K562 (cell line): ENCODE measurements around the gene RBPMS2. TPM values are rescaled to one million over a fixed set of nuclear protein-coding genes. Genes with fewer than 3 reads are reported as not detected.

Experiments used
- ATAC-seq: fragments of 200-7000 bp; cut with Tn5 transposase; 3 replicates; pipeline ENCODE4 v1.9.1; 2020; ENCODE audit warnings: moderate library complexity
- BruUV-seq: library from RNA; stranded (reverse); fragments of 400-500 nt; replicated peaks from 2 replicates; lab custom pipeline; 2021; lab: Mats Ljungman, UMichigan
- CTCF ChIA-PET: fragments of 300-600 bp; formaldehyde crosslinking; extraction: SDS; loops from one replicate; lab custom pipeline; 2021; ENCODE audit warnings: low intra/inter-chr PET ratio; lab: Yijun Ruan, JAX
- POLR2A ChIA-PET: fragments of 300-600, 350-650 bp; sonication (Branson Sonifier 250); formaldehyde crosslinking; extraction: SDS; loops from one replicate; lab custom pipeline; 2021; ENCODE audit warnings: antibody characterized with exemption, inconsistent platforms; lab: Yijun Ruan, JAX
- DNase-seq, 4 experiments: peaks; one replicate each; pipeline versions ENCODE4 v3.0.0 to v3.0.0-alpha.2; 2011 to 2018; ENCODE audit warnings: low spot score in 3 of 4, mixed read lengths in 3 of 4; ENCODE audit errors: extremely low read depth in 1 of 4
- FAIRE-seq: peaks from 2 replicates; lab custom pipeline; 2011; peaks lifted over from hg19 to GRCh38; lab: Jason Lieb, UNC
- H2AFZ ChIP-seq: 2 replicates; pipeline ENCODE4 v1.6.0; 2011; ENCODE audit warnings: low read depth, low read length, control low read depth, inconsistent platforms
- H3K27ac ChIP-seq: fragments of 200-600 bp; 3 replicates; pipeline ENCODE4 v1.8.0; 2011; ENCODE audit warnings: low read depth, mild to moderate bottlenecking, control low read depth, inconsistent platforms, low read length, moderate library complexity, mixed read lengths; ENCODE audit errors: extremely low read depth
- H3K27me3 ChIP-seq, 2 experiments: fragments of 300-600 bp in 1 of 2; 2 replicates in 1 of 2; 3 replicates in 1 of 2; pipeline versions ENCODE4 v1.6.0 to v1.8.0; 2011; ENCODE audit warnings: inconsistent platforms in 2 of 2, low read length in 2 of 2, mild to moderate bottlenecking in 1 of 2, mixed read lengths in 1 of 2, moderate library complexity in 1 of 2; ENCODE audit not compliant: control insufficient read depth in 2 of 2, insufficient read depth in 2 of 2
- H3K36me3 ChIP-seq: fragments of 300-600 bp; 3 replicates; pipeline ENCODE4 v1.8.0; 2011; ENCODE audit warnings: mild to moderate bottlenecking, low read length, inconsistent platforms; ENCODE audit not compliant: control insufficient read depth, insufficient read depth
- H3K4me1 ChIP-seq, 2 experiments: fragments of 200-600 bp in 1 of 2; replicated peaks in 1 of 2; 2 replicates in 1 of 2; 3 replicates in 1 of 2; pipeline versions ENCODE4 v1.5.1 to v1.8.0; 2011; ENCODE audit warnings: inconsistent platforms in 2 of 2, low read length in 2 of 2, mild to moderate bottlenecking in 1 of 2, mixed read lengths in 1 of 2, moderate library complexity in 1 of 2; ENCODE audit not compliant: control insufficient read depth in 2 of 2, insufficient read depth in 2 of 2
- H3K4me2 ChIP-seq: 2 replicates; pipeline ENCODE4 v1.6.1; 2011; ENCODE audit warnings: low read length, control low read depth, inconsistent platforms, mixed read lengths; ENCODE audit not compliant: insufficient read depth
- H3K4me3 ChIP-seq: fragments of 200-600 bp; sonication (generic), shearing (Covaris generic); 2 replicates; pipeline ENCODE4 v1.5.1; 2016; ENCODE audit warnings: control low read depth, inconsistent platforms
- H3K79me2 ChIP-seq: fragments of 200-600 bp; 3 replicates; pipeline ENCODE4 v1.8.0; 2011; ENCODE audit warnings: low read length, inconsistent platforms; ENCODE audit not compliant: control insufficient read depth, insufficient read depth
- H3K9ac ChIP-seq, 2 experiments: 2 replicates each; pipeline versions ENCODE4 v1.6.0 to v1.6.1; 2011; ENCODE audit warnings: low read depth in 2 of 2, low read length in 2 of 2, control low read depth in 1 of 2, inconsistent platforms in 1 of 2, mild to moderate bottlenecking in 1 of 2, mixed read lengths in 1 of 2; ENCODE audit not compliant: insufficient read depth in 1 of 2
- H3K9me1 ChIP-seq: one replicate; pipeline ENCODE4 v1.6.0; 2011; ENCODE audit warnings: inconsistent platforms, mild to moderate bottlenecking, low read length, moderate library complexity; ENCODE audit not compliant: control insufficient read depth, insufficient read depth
- H3K9me3 ChIP-seq: replicated peaks from 2 replicates; pipeline ENCODE4 v1.5.1; 2011; ENCODE audit warnings: low read depth, low read length, inconsistent platforms; ENCODE audit not compliant: control insufficient read depth, insufficient read depth
- H4K20me1 ChIP-seq: replicated peaks from 2 replicates; pipeline ENCODE4 v1.6.1; 2011; ENCODE audit warnings: low read length, inconsistent platforms, mixed read lengths; ENCODE audit not compliant: control insufficient read depth, insufficient read depth
- ETS1 ChIP-seq: conservative IDR thresholded peaks from 2 replicates; pipeline ENCODE4 v1.6.1; 2011; ENCODE audit warnings: low read depth, mild to moderate bottlenecking, low read length; ENCODE audit not compliant: control insufficient read depth
- WGBS: fragments of 100-300 bp; shearing (Covaris generic); methylation state at CpG from one replicate; pipeline ENCODE4 v1.1.6; 2016; ENCODE audit warnings: low coverage, mixed read lengths; ENCODE audit not compliant: insufficient coverage; ENCODE audit errors: missing lambda C conversion rate; 5-methylcytosine and 5-hydroxymethylcytosine counted together
- in situ Hi-C: fragments of 300-500 bp; cut with MboI; formaldehyde crosslinking; loops from 4 replicates; pipeline ENCODE4 v1.15.0; 2018; ENCODE audit warnings: inconsistent platforms, mixed read lengths
- intact Hi-C: fragments of 100-400 bp; cut with micrococcal nuclease; formaldehyde crosslinking; loops from 2 replicates; pipeline ENCODE4 v1.14.2; 2022
- polyA plus RNA-seq, 8 experiments: library from polyadenylated mRNA; depleted of rRNA in 4 of 8; stranded (reverse) in 5 of 8; unstranded in 3 of 8; fragments of >200 nt; fragmentation: Nextera tagmentation in 2 of 8; fragmentation: Illumina TruSeq in 1 of 8; extraction: Ambion mirVana in 2 of 8; extraction: Trizol in 1 of 8; gene quantifications; 2 replicates each; pipeline versions ENCODE4 v1.2.1 to v1.2.3, GENCODE V29; 2011 to 2014; ENCODE audit warnings: inconsistent platforms in 1 of 8, missing spikeins in 1 of 8
- total RNA-seq, 7 experiments: library from RNA; depleted of rRNA in 6 of 7; stranded (reverse); fragments of >200 nt in 6 of 7; fragmentation: Illumina TruSeq in 2 of 7; extraction: Trizol in 2 of 7; gene quantifications; 2 replicates each; pipeline versions ENCODE4 v1.2.1 to v1.2.3, GENCODE V29; 2011 to 2021; ENCODE audit warnings: low replicate concordance in 1 of 7

RBPMS2 gene
- total and polyA plus RNA-seq, 9 of the 15 experiments (the other 6 are each of a cell fraction or from before 2014, with no cell fraction given): 0.11 to 2.6 (median 0.37) TPM; not detected in 1

GRCh38 chr15:64807751-64808222 lies 32.4 kb upstream of the RBPMS2 start:
- Histone ChIP-seq H4K20me1 (no peaks in the 10 kb centered on the region; the same call in 1 of the 2 replicates), H3K79me2 (no peaks in the 10 kb centered on the region), H3K4me1 (peaks cover 5 to 8% of the 10 kb centered on the region in 2 experiments; a peak in 4 of 5 replicates), H3K9me3 (no peaks in the 10 kb centered on the region), H3K27me3 (peaks cover 5 to 7% of the 10 kb centered on the region in 2 experiments; a peak in 2 of 5 replicates), H2AFZ (no peak overlapping the region), H3K9me1 (no peaks in the 10 kb centered on the region), H3K36me3 (no peaks in the 10 kb centered on the region), H3K4me3 (no peak overlapping the region), H3K27ac (no peak overlapping the region), H3K4me2 (no peak overlapping the region), H3K9ac (no peak overlapping the region)
- 11% methylated on average over 6 of the region's 6 CpGs for WGBS
- no peak for FAIRE-seq
- no peak for TF ChIP-seq ETS1
- no TSS peak for BruUV-seq
- no peak for DNase-seq
- ChIA-PET POLR2A (interaction anchor here (0.5 to 0.7 kb wide), 2 partner anchors 25 to 52 kb away, joined by 3 to 5 read pairs; no protein-coding TSS in a partner anchor), CTCF (interaction anchor here (0.7 kb wide), 1 partner anchor 76 kb away, joined by 3 read pairs; no protein-coding TSS in a partner anchor)
- intact Hi-C loops: no loop called here
- in situ Hi-C loops: no loop called here
- no peak for ATAC-seq
